ENCODE measurements around the gene TSPO.

- TF ChIP-seq, protein P1, sequence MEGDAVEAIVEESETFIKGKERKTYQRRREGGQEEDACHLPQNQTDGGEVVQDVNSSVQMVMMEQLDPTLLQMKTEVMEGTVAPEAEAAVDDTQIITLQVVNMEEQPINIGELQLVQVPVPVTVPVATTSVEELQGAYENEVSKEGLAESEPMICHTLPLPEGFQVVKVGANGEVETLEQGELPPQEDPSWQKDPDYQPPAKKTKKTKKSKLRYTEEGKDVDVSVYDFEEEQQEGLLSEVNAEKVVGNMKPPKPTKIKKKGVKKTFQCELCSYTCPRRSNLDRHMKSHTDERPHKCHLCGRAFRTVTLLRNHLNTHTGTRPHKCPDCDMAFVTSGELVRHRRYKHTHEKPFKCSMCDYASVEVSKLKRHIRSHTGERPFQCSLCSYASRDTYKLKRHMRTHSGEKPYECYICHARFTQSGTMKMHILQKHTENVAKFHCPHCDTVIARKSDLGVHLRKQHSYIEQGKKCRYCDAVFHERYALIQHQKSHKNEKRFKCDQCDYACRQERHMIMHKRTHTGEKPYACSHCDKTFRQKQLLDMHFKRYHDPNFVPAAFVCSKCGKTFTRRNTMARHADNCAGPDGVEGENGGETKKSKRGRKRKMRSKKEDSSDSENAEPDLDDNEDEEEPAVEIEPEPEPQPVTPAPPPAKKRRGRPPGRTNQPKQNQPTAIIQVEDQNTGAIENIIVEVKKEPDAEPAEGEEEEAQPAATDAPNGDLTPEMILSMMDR (IDR thresholded peaks at IDR 0.05): no peak
- no peak for TF ChIP-seq POLR2A (IDR thresholded peaks at IDR 0.05)
Measured at GRCh38 chr22:43176090-43176489, 24.7 kb downstream of the TSPO start.
